ENCODE results near the gene CMC4. TPM values are rescaled to one million over a fixed set of nuclear protein-coding genes. Genes with fewer than 3 reads are reported as not detected.
A peak's percentile ranks its signal among the peaks of the same experiment; 100 is the strongest.

CMC4 gene
- total and polyA plus RNA-seq, 9 of the 15 experiments (the other 6 are each of a cell fraction or from before 2014, with no cell fraction given), result 3.5 to 16.9 (median 8.2) TPM

- no peak for TF ChIP-seq E2F8 (IDR thresholded peaks at IDR 0.05; ENCODE audit: low read depth, partially characterized antibody)
- no peak for TF ChIP-seq SREBF2 (CRISPR knock-in tag; IDR thresholded peaks at IDR 0.05)
- no peak for TF ChIP-seq RBM15 (IDR thresholded peaks at IDR 0.05; ENCODE audit: insufficient read depth, low read length)
- TF ChIP-seq ZKSCAN8 (CRISPR knock-in tag; IDR thresholded peaks at IDR 0.05), result no peak
- TF ChIP-seq KAT2B (IDR thresholded peaks at IDR 0.05; ENCODE audit: low read depth, low read length), result no peak
- TF ChIP-seq, protein P1, sequence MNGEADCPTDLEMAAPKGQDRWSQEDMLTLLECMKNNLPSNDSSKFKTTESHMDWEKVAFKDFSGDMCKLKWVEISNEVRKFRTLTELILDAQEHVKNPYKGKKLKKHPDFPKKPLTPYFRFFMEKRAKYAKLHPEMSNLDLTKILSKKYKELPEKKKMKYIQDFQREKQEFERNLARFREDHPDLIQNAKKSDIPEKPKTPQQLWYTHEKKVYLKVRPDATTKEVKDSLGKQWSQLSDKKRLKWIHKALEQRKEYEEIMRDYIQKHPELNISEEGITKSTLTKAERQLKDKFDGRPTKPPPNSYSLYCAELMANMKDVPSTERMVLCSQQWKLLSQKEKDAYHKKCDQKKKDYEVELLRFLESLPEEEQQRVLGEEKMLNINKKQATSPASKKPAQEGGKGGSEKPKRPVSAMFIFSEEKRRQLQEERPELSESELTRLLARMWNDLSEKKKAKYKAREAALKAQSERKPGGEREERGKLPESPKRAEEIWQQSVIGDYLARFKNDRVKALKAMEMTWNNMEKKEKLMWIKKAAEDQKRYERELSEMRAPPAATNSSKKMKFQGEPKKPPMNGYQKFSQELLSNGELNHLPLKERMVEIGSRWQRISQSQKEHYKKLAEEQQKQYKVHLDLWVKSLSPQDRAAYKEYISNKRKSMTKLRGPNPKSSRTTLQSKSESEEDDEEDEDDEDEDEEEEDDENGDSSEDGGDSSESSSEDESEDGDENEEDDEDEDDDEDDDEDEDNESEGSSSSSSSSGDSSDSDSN (IDR thresholded peaks at IDR 0.05; ENCODE audit: borderline replicate concordance in 1 of 2, low read depth in 2 of 2, low read length in 2 of 2), result peak; percentile 29 to 84; a peak in 2 of 4 replicates
- 0 out of 3 replicates have a peak, but pooled peaks of 1 of the 2 experiments have one; percentile 45 for TF ChIP-seq CBX3 (IDR thresholded peaks at IDR 0.05; ENCODE audit: borderline replicate concordance in 1 of 2, low read length in 2 of 2)
- no peak for TF ChIP-seq ZNF224 (CRISPR knock-in tag; IDR thresholded peaks at IDR 0.05)
- TF ChIP-seq STAG1 (CRISPR knock-in tag; IDR thresholded peaks at IDR 0.05; ENCODE audit: borderline replicate concordance), result no peak
- TF ChIP-seq, protein P2, sequence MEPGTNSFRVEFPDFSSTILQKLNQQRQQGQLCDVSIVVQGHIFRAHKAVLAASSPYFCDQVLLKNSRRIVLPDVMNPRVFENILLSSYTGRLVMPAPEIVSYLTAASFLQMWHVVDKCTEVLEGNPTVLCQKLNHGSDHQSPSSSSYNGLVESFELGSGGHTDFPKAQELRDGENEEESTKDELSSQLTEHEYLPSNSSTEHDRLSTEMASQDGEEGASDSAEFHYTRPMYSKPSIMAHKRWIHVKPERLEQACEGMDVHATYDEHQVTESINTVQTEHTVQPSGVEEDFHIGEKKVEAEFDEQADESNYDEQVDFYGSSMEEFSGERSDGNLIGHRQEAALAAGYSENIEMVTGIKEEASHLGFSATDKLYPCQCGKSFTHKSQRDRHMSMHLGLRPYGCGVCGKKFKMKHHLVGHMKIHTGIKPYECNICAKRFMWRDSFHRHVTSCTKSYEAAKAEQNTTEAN (CRISPR knock-in tag; IDR thresholded peaks at IDR 0.05), result no peak
- 0 out of 2 replicates have a peak, but pooled peaks have one; percentile 17 for TF ChIP-seq DPF2 (IDR thresholded peaks at IDR 0.05)
- TF ChIP-seq PHF21A (IDR thresholded peaks at IDR 0.05; ENCODE audit: borderline replicate concordance, low read depth), result no peak
- no peak for TF ChIP-seq ZNF121 (CRISPR knock-in tag; conservative IDR thresholded peaks at IDR 0.05)
- TF ChIP-seq PURB (CRISPR knock-in tag; IDR thresholded peaks at IDR 0.05; ENCODE audit: low read depth), result no peak
- TF ChIP-seq ZC3H11A (IDR thresholded peaks at IDR 0.05; ENCODE audit: low read depth, low read length), result no peak
- TF ChIP-seq ZNF445 (CRISPR knock-in tag; IDR thresholded peaks at IDR 0.05; ENCODE audit: low read depth), result no peak
- no peak for TF ChIP-seq ZNF239 (CRISPR knock-in tag; IDR thresholded peaks at IDR 0.05)
- TF ChIP-seq, protein P3, sequence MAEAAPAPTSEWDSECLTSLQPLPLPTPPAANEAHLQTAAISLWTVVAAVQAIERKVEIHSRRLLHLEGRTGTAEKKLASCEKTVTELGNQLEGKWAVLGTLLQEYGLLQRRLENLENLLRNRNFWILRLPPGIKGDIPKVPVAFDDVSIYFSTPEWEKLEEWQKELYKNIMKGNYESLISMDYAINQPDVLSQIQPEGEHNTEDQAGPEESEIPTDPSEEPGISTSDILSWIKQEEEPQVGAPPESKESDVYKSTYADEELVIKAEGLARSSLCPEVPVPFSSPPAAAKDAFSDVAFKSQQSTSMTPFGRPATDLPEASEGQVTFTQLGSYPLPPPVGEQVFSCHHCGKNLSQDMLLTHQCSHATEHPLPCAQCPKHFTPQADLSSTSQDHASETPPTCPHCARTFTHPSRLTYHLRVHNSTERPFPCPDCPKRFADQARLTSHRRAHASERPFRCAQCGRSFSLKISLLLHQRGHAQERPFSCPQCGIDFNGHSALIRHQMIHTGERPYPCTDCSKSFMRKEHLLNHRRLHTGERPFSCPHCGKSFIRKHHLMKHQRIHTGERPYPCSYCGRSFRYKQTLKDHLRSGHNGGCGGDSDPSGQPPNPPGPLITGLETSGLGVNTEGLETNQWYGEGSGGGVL (CRISPR knock-in tag; IDR thresholded peaks at IDR 0.05), result no peak
- TF ChIP-seq SLC30A9 (CRISPR knock-in tag; IDR thresholded peaks at IDR 0.05), result no peak
- peak; percentile 87 for TF ChIP-seq ATF7 (IDR thresholded peaks at IDR 0.05)
Observed at GRCh38 chrX:155026727-155027508, 44.0 kb downstream of the CMC4 start, which contains the start of gene FUNDC2 (continued).
